K562 (cell line): ENCODE results near the gene C9orf40. TPM values are rescaled to one million over a fixed set of nuclear protein-coding genes. Genes with fewer than 3 reads are reported as not detected.
A peak's percentile ranks its signal among the peaks of the same experiment; 100 is the strongest.

ENCODE experiments used
- ARID2 ChIP-seq: fragments of 450-650 bp; IDR thresholded peaks from 2 replicates; pipeline ENCODE4 v1.6.1; 2017; ENCODE audit warnings: antibody characterized with exemption, mild to moderate bottlenecking
- CBFA2T2 ChIP-seq: fragments of 450-650 bp; conservative IDR thresholded peaks from 2 replicates; pipeline ENCODE4 v1.6.1; 2017; ENCODE audit warnings: mild to moderate bottlenecking
- CBFA2T3 ChIP-seq: fragments of 450-650 bp; IDR thresholded peaks from 2 replicates; pipeline ENCODE4 v1.6.1; 2017
- CBX8 ChIP-seq: fragments of 200-600 bp; sonication (generic); IDR thresholded peaks from 2 replicates; pipeline ENCODE4 v1.6.1; 2012; ENCODE audit warnings: borderline replicate concordance, mixed run types, low read depth, mild to moderate bottlenecking, moderate library complexity, mixed read lengths, low read length, control low read depth, inconsistent platforms; ENCODE audit not compliant: poor library complexity, severe bottlenecking; ENCODE audit errors: extremely low read depth
- EGR1 ChIP-seq: fragments of 450-650 bp; conservative IDR thresholded peaks from 2 replicates; pipeline ENCODE4 v1.6.1; 2017; ENCODE audit warnings: mild to moderate bottlenecking
- EP300 ChIP-seq: IDR thresholded peaks from 2 replicates; pipeline ENCODE4 v1.6.1; 2012; ENCODE audit warnings: low read length, improper control_type of control experiment
- MBD2 ChIP-seq: sonication (generic); IDR thresholded peaks from 2 replicates; pipeline ENCODE4 v1.6.1; 2016; ENCODE audit warnings: low read depth, borderline replicate concordance
- MEIS2 ChIP-seq: fragments of 450-650 bp; IDR thresholded peaks from 2 replicates; pipeline ENCODE4 v1.6.1; 2014; ENCODE audit warnings: mild to moderate bottlenecking; ENCODE audit not compliant: partially characterized antibody
- MNT ChIP-seq, 2 experiments: fragments of 450-650 bp; conservative IDR thresholded peaks; 2 replicates each; pipeline ENCODE4 v1.6.1; 2017; ENCODE audit warnings: mild to moderate bottlenecking in 2 of 2, moderate library complexity in 2 of 2
- MXI1 ChIP-seq: IDR thresholded peaks from 2 replicates; pipeline ENCODE4 v1.6.1; 2011; ENCODE audit warnings: low read depth, mild to moderate bottlenecking, improper control_type of control experiment, low read length
- MYBL2 ChIP-seq, 2 experiments: fragments of 450-650 bp in 1 of 2; sonication (generic) in 1 of 2; formaldehyde crosslinking in 1 of 2; IDR thresholded peaks; 2 replicates each; pipeline versions ENCODE4 v1.6.1 to v1.8.1; 2017 to 2022; ENCODE audit warnings: borderline replicate concordance in 1 of 2, inconsistent platforms in 1 of 2, low read depth in 1 of 2, mild to moderate bottlenecking in 1 of 2, missing genetic modification reagents in 1 of 2, moderate library complexity in 1 of 2
- PBX2 ChIP-seq, 2 experiments: IDR thresholded peaks in 1 of 2; conservative IDR thresholded peaks in 1 of 2; 2 replicates each; pipeline ENCODE4 v1.6.1; 2016; ENCODE audit warnings: low read depth in 2 of 2, mild to moderate bottlenecking in 1 of 2, missing compliant biosample characterization in 1 of 2, missing genetic modification characterization in 1 of 2, moderate library complexity in 1 of 2
- POLR2AphosphoS5 ChIP-seq: IDR thresholded peaks from 2 replicates; pipeline ENCODE4 v1.6.1; 2011; ENCODE audit warnings: mild to moderate bottlenecking, low read depth, low read length, moderate library complexity; ENCODE audit not compliant: control insufficient read depth, insufficient read depth
- POLR2B ChIP-seq: fragments of 450-650 bp; IDR thresholded peaks from 2 replicates; pipeline ENCODE4 v1.6.1; 2018; ENCODE audit warnings: low read depth; ENCODE audit not compliant: partially characterized antibody
- PRDM10 ChIP-seq: fragments of 450-650 bp; IDR thresholded peaks from 2 replicates; pipeline ENCODE4 v1.6.1; 2018; ENCODE audit not compliant: partially characterized antibody
- SMAD3 ChIP-seq: fragments of 450-650 bp; formaldehyde crosslinking; conservative IDR thresholded peaks from 2 replicates; pipeline ENCODE4 v1.4.0; 2020; ENCODE audit warnings: mild to moderate bottlenecking
- SMARCC2 ChIP-seq: fragments of 450-650 bp; IDR thresholded peaks from 2 replicates; pipeline ENCODE4 v1.6.1; 2017; ENCODE audit warnings: antibody characterized with exemption, moderate library complexity, mild to moderate bottlenecking, low read depth
- THRB ChIP-seq: fragments of 450-650 bp; formaldehyde crosslinking; conservative IDR thresholded peaks from 2 replicates; pipeline ENCODE4 v1.4.0; 2022; ENCODE audit warnings: mild to moderate bottlenecking, missing genetic modification characterization
- ZNF133 ChIP-seq: fragments of 250-450 bp; sonication (Bioruptor Pico); IDR thresholded peaks from 2 replicates; pipeline ENCODE4 v1.4.0; 2020; ENCODE audit warnings: mild to moderate bottlenecking
- polyA plus RNA-seq, 8 experiments: library from polyadenylated mRNA; depleted of rRNA in 4 of 8; stranded (reverse) in 5 of 8; unstranded in 3 of 8; fragments of >200 nt; fragmentation: Nextera tagmentation in 2 of 8; fragmentation: Illumina TruSeq in 1 of 8; extraction: Ambion mirVana in 2 of 8; extraction: Trizol in 1 of 8; gene quantifications; 2 replicates each; pipeline versions ENCODE4 v1.2.1 to v1.2.3, GENCODE V29; 2011 to 2014; ENCODE audit warnings: inconsistent platforms in 1 of 8, missing spikeins in 1 of 8
- total RNA-seq, 7 experiments: library from RNA; depleted of rRNA in 6 of 7; stranded (reverse); fragments of >200 nt in 6 of 7; fragmentation: Illumina TruSeq in 2 of 7; extraction: Trizol in 2 of 7; gene quantifications; 2 replicates each; pipeline versions ENCODE4 v1.2.1 to v1.2.3, GENCODE V29; 2011 to 2021; ENCODE audit warnings: low replicate concordance in 1 of 7

C9orf40 gene
- total and polyA plus RNA-seq, 9 of the 15 experiments (the other 6 are each of a cell fraction or from before 2014, with no cell fraction given), result 5.6 to 17.3 (median 8.7) TPM

GRCh38 chr9:74948937-74949336 lies 3.8 kb downstream of the C9orf40 start (continued):
- TF ChIP-seq CBFA2T2 (peak; percentile 76), MYBL2 (IDR thresholded peaks at IDR 0.05; ENCODE audit: low read depth) (no peak), MYBL2 (CRISPR knock-in tag; IDR thresholded peaks at IDR 0.05; ENCODE audit: borderline replicate concordance) (no peak), MBD2 (no peak), POLR2AphosphoS5 (peak; percentile 50; the same call in 1 of the 2 replicates), CBFA2T3 (peak; percentile 88), CBX8 (no peak), SMARCC2 (peak; percentile 29; the same call in 1 of the 2 replicates), POLR2B (no peak), ZNF133 (no peak), SMAD3 (no peak), PBX2 (CRISPR knock-in tag; IDR thresholded peaks at IDR 0.05; ENCODE audit: low read depth) (no peak), PBX2 (tag; conservative IDR thresholded peaks at IDR 0.05; ENCODE audit: low read depth) (peak; percentile 41; the same call in 1 of the 2 replicates), MNT (conservative IDR thresholded peaks at IDR 0.05) (no peak), EGR1 (peak; percentile 82), EP300 (peak; percentile 38; the same call in 1 of the 2 replicates), MXI1 (no peak), MEIS2 (peak; percentile 60), THRB (CRISPR knock-in tag) (no peak), PRDM10 (no peak), ARID2 (no peak)
